NT2/D1 (cell line): ENCODE data around the gene FERMT2.

Source experiments
- DNase-seq: peaks from one replicate; pipeline ENCODE4 v3.0.0-alpha.2; 2011; ENCODE audit warnings: low read depth, low spot score
- H3K27me3 ChIP-seq: 2 replicates; pipeline ENCODE4 v1.6.0; 2011; ENCODE audit warnings: mild to moderate bottlenecking; ENCODE audit not compliant: insufficient read length, insufficient read depth
- H3K36me3 ChIP-seq: 2 replicates; pipeline ENCODE4 v1.6.1; 2011; ENCODE audit warnings: mild to moderate bottlenecking, low read length, mixed read lengths; ENCODE audit not compliant: insufficient read depth, insufficient read length
- H3K4me1 ChIP-seq: 2 replicates; pipeline ENCODE4 v1.5.1; 2011; ENCODE audit not compliant: insufficient read depth, insufficient read length
- H3K4me3 ChIP-seq: 2 replicates; pipeline ENCODE4 v1.5.1; 2011; ENCODE audit warnings: low read depth; ENCODE audit not compliant: insufficient read length
- H3K9ac ChIP-seq: 2 replicates; pipeline ENCODE4 v1.6.0; 2011; ENCODE audit warnings: low read depth; ENCODE audit not compliant: insufficient read length
- H3K9me3 ChIP-seq: 2 replicates; pipeline ENCODE4 v1.5.1; 2011; ENCODE audit warnings: mild to moderate bottlenecking, low read length; ENCODE audit not compliant: insufficient read depth
- SUZ12 ChIP-seq: IDR thresholded peaks from 2 replicates; pipeline ENCODE4 v1.6.1; 2011; ENCODE audit not compliant: insufficient read length, insufficient read depth; ENCODE audit errors: extremely low read depth
- YY1 ChIP-seq: IDR thresholded peaks from 2 replicates; pipeline ENCODE4 v1.6.1; 2011; ENCODE audit not compliant: insufficient read length, insufficient read depth
- ZNF274 ChIP-seq: IDR thresholded peaks from 2 replicates; pipeline ENCODE4 v1.6.1; 2011; ENCODE audit warnings: mild to moderate bottlenecking, low read depth, low read length

The FERMT2 gene

DNA sequence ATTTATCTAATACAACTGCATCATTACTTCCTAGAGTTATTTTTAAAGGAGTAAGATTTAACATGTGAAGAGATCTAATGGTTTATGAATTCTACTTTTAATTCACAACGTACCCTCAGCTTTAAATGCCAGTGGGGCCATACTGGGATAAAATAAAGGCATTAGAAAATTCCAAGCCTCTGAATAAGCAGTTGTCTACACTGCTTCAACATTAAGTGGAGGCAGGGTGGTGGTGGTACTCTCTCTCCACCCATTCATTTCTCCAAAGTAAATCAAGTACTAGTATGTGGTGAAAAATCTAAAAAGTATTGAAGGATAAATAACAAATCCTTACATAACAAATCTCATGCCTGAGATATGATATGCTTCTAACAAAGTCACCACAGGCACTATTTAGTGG lies 52.4 kb downstream of the FERMT2 start:
- TF ChIP-seq SUZ12: no peak
- no peak for TF ChIP-seq ZNF274
- no peak for TF ChIP-seq YY1
- no peak for DNase-seq
- Histone ChIP-seq H3K9me3 (no peaks in the 10 kb centered on the region), H3K9ac (no peak overlapping the region), H3K4me1 (peaks cover 1% of the 10 kb centered on the region), H3K36me3 (peaks cover 6% of the 10 kb centered on the region), H3K4me3 (no peak overlapping the region), H3K27me3 (no peaks in the 10 kb centered on the region)

DNA sequence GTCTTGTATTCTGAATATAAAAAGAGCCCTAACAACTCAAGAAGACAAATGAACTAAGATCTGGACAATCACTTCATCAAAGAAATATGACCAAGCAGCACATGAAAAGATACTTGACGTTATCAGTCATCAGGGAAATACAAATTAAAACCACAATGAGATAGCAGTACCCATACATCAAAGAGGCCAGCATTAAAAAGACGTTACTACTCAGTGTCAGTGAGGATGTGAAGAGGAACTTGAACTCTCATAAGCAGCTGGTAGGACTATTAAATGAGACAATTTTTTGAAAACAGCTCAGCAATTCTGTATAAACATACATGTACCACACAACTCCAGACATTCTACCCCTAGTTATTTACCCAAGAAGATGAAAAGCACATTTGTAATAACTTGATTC lies 55.9 kb downstream of the FERMT2 start:
- H3K4me1 ChIP-seq: no peaks in the 10 kb centered on the region
- H3K4me3 ChIP-seq: no peak overlapping the region
- no peak for DNase-seq
- H3K9ac ChIP-seq: no peak overlapping the region
- H3K9me3 ChIP-seq: no peaks in the 10 kb centered on the region
- TF ChIP-seq ZNF274: no peak
- no peak for TF ChIP-seq SUZ12
- no peak for TF ChIP-seq YY1
- H3K36me3 ChIP-seq: peaks cover 12% of the 10 kb centered on the region
- H3K27me3 ChIP-seq: no peaks in the 10 kb centered on the region

DNA sequence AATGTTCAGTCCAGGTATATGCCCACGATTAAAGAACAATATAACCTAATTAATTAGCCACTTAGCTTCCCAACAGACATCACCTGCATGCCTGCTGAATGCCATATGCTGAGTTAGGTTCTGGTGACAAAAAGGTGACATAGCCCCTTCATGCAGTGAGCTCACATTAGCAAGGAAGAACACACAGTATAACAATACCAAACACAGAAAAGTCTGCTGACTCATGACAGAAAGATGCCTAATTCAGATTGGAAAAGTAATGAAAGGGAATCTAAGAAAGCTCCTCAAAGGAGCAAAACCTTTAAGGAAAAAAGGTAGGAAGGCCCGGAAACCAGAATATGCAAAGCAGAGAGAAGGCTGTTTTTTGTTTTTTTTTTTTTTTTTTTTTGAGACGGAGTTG lies 59.0 kb downstream of the FERMT2 start:
- H3K27me3 ChIP-seq: no peaks in the 10 kb centered on the region
- H3K9ac ChIP-seq: no peak overlapping the region
- H3K4me3 ChIP-seq: no peak overlapping the region
- H3K36me3 ChIP-seq: peaks cover 32% of the 10 kb centered on the region
- TF ChIP-seq SUZ12: no peak
- no peak for TF ChIP-seq ZNF274
- TF ChIP-seq YY1: no peak
- H3K4me1 ChIP-seq: no peaks in the 10 kb centered on the region
- DNase-seq: no peak
- no peaks in the 10 kb centered on the region for H3K9me3 ChIP-seq

DNA sequence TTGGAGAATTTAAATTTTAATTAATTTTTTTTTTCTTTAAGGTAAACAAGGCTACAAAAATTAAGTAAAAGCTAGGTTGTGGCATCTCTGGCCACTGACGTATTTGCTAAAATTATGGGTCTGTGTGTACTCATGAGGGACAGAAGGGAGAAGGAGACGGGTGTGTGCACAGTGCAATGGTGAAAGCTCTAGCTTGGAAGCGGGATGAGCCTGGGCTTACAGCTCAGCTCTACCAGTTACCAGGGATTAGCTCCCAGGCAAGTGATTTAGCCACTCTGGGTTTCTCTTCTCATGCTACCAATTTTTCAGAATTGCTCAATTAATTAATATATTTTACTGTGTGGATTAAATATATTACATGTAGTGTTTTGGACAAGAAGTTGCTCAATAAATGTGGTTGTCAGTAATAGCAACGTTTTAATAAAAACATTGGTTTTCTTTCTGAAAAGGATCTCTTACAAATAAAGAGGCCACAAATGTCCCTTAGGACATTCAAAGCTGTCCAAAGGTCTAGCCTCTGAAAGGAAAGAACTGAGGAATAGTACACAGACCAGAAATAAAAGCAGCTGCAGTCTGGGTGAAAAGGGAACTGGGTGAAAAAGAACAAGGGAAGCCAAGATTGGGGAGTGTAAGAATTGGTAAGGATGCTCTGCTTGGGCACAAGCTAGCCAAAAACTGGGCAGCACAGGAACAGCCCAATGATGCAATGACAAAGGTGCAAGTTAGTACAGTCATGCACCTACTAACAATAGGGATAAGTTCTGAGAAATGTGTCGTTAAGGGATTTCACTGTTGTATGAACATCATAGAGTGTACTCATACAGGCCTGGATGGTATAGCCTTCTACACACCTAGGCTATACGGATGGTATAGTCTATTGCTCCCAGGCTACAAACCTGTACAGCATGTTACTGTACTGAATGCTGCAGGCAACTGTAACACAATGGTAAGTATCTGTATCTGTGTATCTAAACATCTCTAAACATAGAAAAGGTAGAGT lies 61.7 kb downstream of the FERMT2 start:
- Histone ChIP-seq H3K9ac (no peak overlapping the region), H3K4me3 (no peak overlapping the region), H3K27me3 (no peaks in the 10 kb centered on the region), H3K36me3 (peaks cover 33% of the 10 kb centered on the region), H3K9me3 (no peaks in the 10 kb centered on the region), H3K4me1 (no peaks in the 10 kb centered on the region)
- TF ChIP-seq ZNF274 (no peak), YY1 (no peak), SUZ12 (no peak)
- no peak for DNase-seq

DNA sequence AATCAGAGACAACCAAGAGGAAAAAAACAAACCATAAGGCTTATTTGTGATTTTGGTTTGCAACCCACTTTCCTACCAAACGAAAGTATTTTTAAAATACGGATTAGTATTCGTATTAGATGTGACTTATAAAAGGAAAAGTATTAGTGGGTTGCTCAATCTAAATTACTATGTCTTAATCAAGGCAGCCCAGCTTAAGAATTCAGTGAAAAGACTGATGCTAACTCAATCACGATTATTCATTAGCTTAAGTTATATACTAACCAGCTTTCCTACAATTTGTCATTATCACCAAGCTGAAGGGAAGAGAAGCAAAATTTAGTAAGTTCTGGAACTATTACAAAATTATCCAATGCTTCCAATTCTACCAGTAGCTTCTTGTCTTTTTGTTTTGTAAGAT lies 62.7 kb downstream of the FERMT2 start:
- H3K4me3 ChIP-seq: no peak overlapping the region
- no peaks in the 10 kb centered on the region for H3K9me3 ChIP-seq
- DNase-seq: no peak
- H3K9ac ChIP-seq: no peak overlapping the region
- H3K36me3 ChIP-seq: peaks cover 34% of the 10 kb centered on the region
- no peaks in the 10 kb centered on the region for H3K27me3 ChIP-seq
- no peaks in the 10 kb centered on the region for H3K4me1 ChIP-seq
- no peak for TF ChIP-seq YY1

DNA sequence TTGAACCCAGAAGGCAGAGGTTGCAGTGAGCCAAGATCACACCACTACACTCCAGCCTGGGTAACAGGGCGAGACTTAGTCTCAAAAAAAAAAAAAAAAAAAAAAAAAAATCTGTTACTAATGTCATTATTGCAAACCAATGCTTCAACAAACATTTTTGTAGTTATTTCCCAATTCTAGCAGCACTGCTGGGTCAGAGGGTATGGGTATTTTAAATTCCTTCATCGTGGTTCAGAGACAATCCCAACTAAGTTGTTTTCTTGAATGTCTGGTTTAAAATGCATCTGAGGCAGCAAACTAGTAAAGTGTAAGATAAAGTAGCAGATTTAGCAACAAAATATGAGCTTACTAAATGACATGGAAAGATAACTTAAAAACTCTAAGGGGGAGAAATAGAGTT lies 65.6 kb downstream of the FERMT2 start:
- DNase-seq: no peak
- peaks cover 36% of the 10 kb centered on the region for H3K36me3 ChIP-seq
- H3K4me1 ChIP-seq: no peaks in the 10 kb centered on the region
- no peak for TF ChIP-seq ZNF274
- no peak for TF ChIP-seq SUZ12
- no peak overlapping the region for H3K4me3 ChIP-seq
- H3K9ac ChIP-seq: no peak overlapping the region
- H3K9me3 ChIP-seq: no peaks in the 10 kb centered on the region
- no peaks in the 10 kb centered on the region for H3K27me3 ChIP-seq

DNA sequence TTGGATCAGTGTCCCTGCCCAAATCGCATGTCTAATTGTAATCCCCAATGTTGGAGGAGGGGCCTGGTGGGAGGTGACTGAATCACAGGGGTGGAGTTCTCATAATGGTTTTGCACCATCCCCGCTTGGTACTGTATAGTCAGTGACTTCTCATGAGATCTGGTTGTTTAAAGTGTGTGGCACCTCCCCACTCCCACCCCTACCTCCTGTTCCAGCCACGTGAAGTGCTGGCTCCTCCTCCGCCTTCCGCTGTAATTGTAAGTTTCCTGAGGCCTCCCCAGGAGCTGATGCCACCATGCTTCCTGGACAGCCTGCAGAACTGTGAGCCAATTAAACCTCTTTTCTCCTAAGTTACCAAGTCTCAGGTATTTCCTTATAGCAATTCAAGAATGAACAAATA lies 67.2 kb downstream of the FERMT2 start:
- no peak overlapping the region for H3K4me3 ChIP-seq
- H3K27me3 ChIP-seq: no peaks in the 10 kb centered on the region
- H3K4me1 ChIP-seq: no peaks in the 10 kb centered on the region
- no peak overlapping the region for H3K9ac ChIP-seq
- DNase-seq: no peak
- TF ChIP-seq ZNF274 (no peak), SUZ12 (no peak), YY1 (no peak)
- H3K9me3 ChIP-seq: no peaks in the 10 kb centered on the region
- H3K36me3 ChIP-seq: peaks cover 33% of the 10 kb centered on the region
